Upper lobe of left lung (tissue), 6 donors: Measurements from ENCODE around the gene ZNF385B. TPM values are rescaled to one million over a fixed set of nuclear protein-coding genes. Genes with fewer than 3 reads are reported as not detected.

Experiments
- ATAC-seq, 2 donors: fragments of 200-7000 bp; cut with Tn5 transposase; one replicate each; pipeline ENCODE4 v1.9.1; 2022; ENCODE audit warnings: mild to moderate bottlenecking in 2 of 2, moderate library complexity in 2 of 2; ENCODE audit not compliant: low FRiP score in 2 of 2
- DNase-seq, 2 donors: peaks; one replicate each; pipeline ENCODE4 v3.0.0-alpha.2; 2019 to 2020
- H3K27ac ChIP-seq, 4 donors: fragments of 200-600 bp; sonication (generic); one replicate each; pipeline ENCODE4 v1.5.1; 2016 to 2019
- H3K27me3 ChIP-seq, 4 donors: fragments of 200-600 bp; sonication (generic); one replicate each; pipeline ENCODE4 v1.5.1; 2017 to 2019
- H3K36me3 ChIP-seq, 4 donors: fragments of 200-600 bp; sonication (generic); one replicate each; pipeline ENCODE4 v1.5.1; 2016 to 2019
- H3K4me1 ChIP-seq, 4 donors: fragments of 200-600 bp; sonication (generic); one replicate each; pipeline ENCODE4 v1.5.1; 2018 to 2019
- H3K4me3 ChIP-seq, 4 donors: fragments of 200-600 bp; sonication (generic); one replicate each; pipeline ENCODE4 v1.5.1; 2017 to 2019; ENCODE audit warnings: mild to moderate bottlenecking in 2 of 4, moderate library complexity in 1 of 4
- H3K9me3 ChIP-seq, 4 donors: fragments of 200-600 bp; sonication (generic); one replicate each; pipeline ENCODE4 v1.5.1; 2018 to 2019
- CTCF ChIP-seq, 6 experiments: fragments of 450-650 bp in 4 of 6; fragments of 200-600 bp in 2 of 6; sonication (generic) in 2 of 6; IDR thresholded peaks; one replicate each; pipeline ENCODE4 v1.5.1; 2016 to 2019; ENCODE audit warnings: antibody characterized with exemption in 6 of 6
- EP300 ChIP-seq, 4 donors: sonication (generic); formaldehyde crosslinking; IDR thresholded peaks; one replicate each; pipeline ENCODE4 v1.5.1; 2017; ENCODE audit warnings: antibody characterized with exemption in 4 of 4, control low read depth in 2 of 4
- POLR2A ChIP-seq, 4 donors: fragments of 450-650 bp; IDR thresholded peaks; one replicate each; pipeline ENCODE4 v1.5.1; 2016 to 2017; ENCODE audit warnings: antibody characterized with exemption in 4 of 4, mild to moderate bottlenecking in 2 of 4
- POLR2AphosphoS5 ChIP-seq, 2 donors: sonication (generic); formaldehyde crosslinking; IDR thresholded peaks; one replicate each; pipeline ENCODE4 v1.5.1; 2017; ENCODE audit warnings: antibody characterized with exemption in 2 of 2
- WGBS, 2 donors: methylation state at CpG; one replicate each; pipeline ENCODE4 v1.1.5; 2017 to 2018; 5-methylcytosine and 5-hydroxymethylcytosine counted together
- total RNA-seq, 6 donors: library from RNA; depleted of rRNA in 4 of 6; stranded (reverse); fragments of >200 nt in 4 of 6; gene quantifications; one replicate each; pipeline versions ENCODE4 v1.1.0 to v1.2.1, GENCODE V29; 2016 to 2021
- donor health status: DM: no; HTN: no; CAD: no; lungs with moderate emphysema.
- donor health status: DM: no; HTN: yes; CAD: no; lungs with severe emphysema.

The ZNF385B gene
- total RNA-seq, 6 donors from 2014 or later = 22.1 to 93.5 (median 40.2) TPM

- H3K27ac ChIP-seq = no peak overlapping the region
- ATAC-seq (no peak), DNase-seq (no peak)
- no peaks in the 10 kb centered on the region for H3K9me3 ChIP-seq
- no peak overlapping the region for H3K4me3 ChIP-seq
- no peaks in the 10 kb centered on the region for H3K27me3 ChIP-seq
- TF ChIP-seq EP300 (IDR thresholded peaks at IDR 0.05) = no peak
- H3K36me3 ChIP-seq = no peaks in the 10 kb centered on the region
- H3K4me1 ChIP-seq = no peaks in the 10 kb centered on the region
Measured at GRCh38 chr2:179800776-179801175, 60.6 kb downstream of the ZNF385B start.

GRCh38 chr2:179796213-179797007, 65.0 kb downstream of the ZNF385B start:
- H3K4me3 ChIP-seq = no peak overlapping the region
- no peak overlapping the region for H3K27ac ChIP-seq
- 74 to 76% methylated on average over 5 of the region's 5 CpGs for WGBS, 2 donors
- DNase-seq (no peak), ATAC-seq (no peak)
- no peaks in the 10 kb centered on the region for H3K4me1 ChIP-seq
- H3K9me3 ChIP-seq = no peaks in the 10 kb centered on the region
- no peak for TF ChIP-seq CTCF (IDR thresholded peaks at IDR 0.05)
- TF ChIP-seq POLR2A (IDR thresholded peaks at IDR 0.05) = no peak
- no peak for TF ChIP-seq POLR2AphosphoS5 (IDR thresholded peaks at IDR 0.05)
- no peak for TF ChIP-seq EP300 (IDR thresholded peaks at IDR 0.05)
- H3K27me3 ChIP-seq = no peaks in the 10 kb centered on the region
- no peaks in the 10 kb centered on the region for H3K36me3 ChIP-seq

- Histone ChIP-seq H3K27me3 (no peaks in the 10 kb centered on the region), H3K36me3 (no peaks in the 10 kb centered on the region), H3K4me3 (no peak overlapping the region), H3K9me3 (no peaks in the 10 kb centered on the region), H3K27ac (no peak overlapping the region), H3K4me1 (no peaks in the 10 kb centered on the region)
- ATAC-seq = no peak
- TF ChIP-seq POLR2A (IDR thresholded peaks at IDR 0.05) (no peak), EP300 (IDR thresholded peaks at IDR 0.05) (no peak), CTCF (IDR thresholded peaks at IDR 0.05) (no peak), POLR2AphosphoS5 (IDR thresholded peaks at IDR 0.05) (no peak)
- DNase-seq = no peak
Measured at GRCh38 chr2:179793902-179794301, 67.5 kb downstream of the ZNF385B start.

GRCh38 chr2:179793238-179793637, 68.2 kb downstream of the ZNF385B start:
- H3K9me3 ChIP-seq = no peaks in the 10 kb centered on the region
- H3K4me3 ChIP-seq = no peak overlapping the region
- H3K4me1 ChIP-seq = no peaks in the 10 kb centered on the region
- H3K36me3 ChIP-seq = no peaks in the 10 kb centered on the region
- DNase-seq (no peak), ATAC-seq (no peak)
- TF ChIP-seq CTCF (IDR thresholded peaks at IDR 0.05) (no peak), POLR2AphosphoS5 (IDR thresholded peaks at IDR 0.05) (no peak), POLR2A (IDR thresholded peaks at IDR 0.05) (no peak), EP300 (IDR thresholded peaks at IDR 0.05) (no peak)
- H3K27ac ChIP-seq = no peak overlapping the region
- 65 to 80% methylated on average over 2 of the region's 2 CpGs for WGBS, 2 donors
- H3K27me3 ChIP-seq = no peaks in the 10 kb centered on the region

DNA sequence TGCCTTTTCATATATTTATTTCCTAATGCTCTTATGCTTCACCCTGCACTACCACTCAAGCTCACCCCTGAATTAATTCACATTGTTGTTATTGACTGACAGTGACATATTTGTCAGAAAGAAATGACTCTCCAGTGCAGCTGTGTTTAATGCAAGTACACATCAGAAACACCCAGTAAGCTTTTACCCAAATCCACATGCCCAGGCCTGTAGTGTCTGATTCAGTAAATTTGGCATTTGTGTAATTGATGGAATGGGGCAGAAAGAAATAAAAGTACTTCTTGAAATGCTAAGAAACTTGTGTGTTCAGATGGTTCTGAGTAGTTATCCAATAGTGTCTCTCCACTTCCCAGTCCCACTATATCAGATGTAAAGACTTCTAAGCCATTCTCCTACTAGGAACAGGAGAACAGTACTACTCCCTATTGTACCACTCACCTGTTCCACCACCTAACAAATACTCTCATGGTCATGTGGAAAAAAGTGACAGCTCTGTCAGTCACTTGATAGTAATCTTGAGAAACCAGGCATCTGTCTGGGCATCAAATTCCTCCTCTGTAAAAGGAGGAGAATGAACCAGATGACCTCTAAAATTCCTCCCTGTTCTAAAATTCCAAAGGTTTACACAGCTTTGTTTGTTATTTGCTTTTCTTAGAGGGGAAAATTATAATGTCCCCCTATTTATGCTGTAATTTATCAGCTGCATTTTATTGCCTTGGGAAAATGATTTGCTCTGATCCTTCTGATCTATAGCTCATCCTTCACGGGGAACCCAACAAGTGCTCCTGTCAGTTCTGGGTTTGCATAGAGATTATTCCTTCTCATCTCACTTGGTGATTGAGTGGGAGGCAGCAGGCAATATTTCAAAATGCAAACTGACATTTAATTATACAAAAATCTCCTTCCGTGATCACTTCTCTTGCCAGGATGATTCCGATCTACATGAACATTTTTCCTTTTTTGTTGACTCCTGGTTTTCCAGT, 70.9 kb downstream of the ZNF385B start:
- Histone ChIP-seq H3K4me3 (no peak overlapping the region), H3K4me1 (no peaks in the 10 kb centered on the region), H3K27ac (no peak overlapping the region), H3K27me3 (no peaks in the 10 kb centered on the region), H3K36me3 (no peaks in the 10 kb centered on the region), H3K9me3 (no peaks in the 10 kb centered on the region)
- no peak for TF ChIP-seq POLR2AphosphoS5 (IDR thresholded peaks at IDR 0.05)
- TF ChIP-seq POLR2A (IDR thresholded peaks at IDR 0.05) = no peak
- no peak for TF ChIP-seq CTCF (IDR thresholded peaks at IDR 0.05)
- TF ChIP-seq EP300 (IDR thresholded peaks at IDR 0.05) = no peak
- 67 to 69% methylated on average over 3 of the region's 3 CpGs for WGBS, 2 donors
- ATAC-seq (no peak), DNase-seq (no peak)
